Gastroesophageal sphincter (tissue), 3 donors: ENCODE results near the gene PLA2R1.

ENCODE experiments used
- POLR2A ChIP-seq, 2 donors: fragments of 450-650 bp; IDR thresholded peaks; one replicate each; pipeline ENCODE4 v1.6.1; 2017; ENCODE audit warnings: antibody characterized with exemption in 2 of 2, mild to moderate bottlenecking in 2 of 2, moderate library complexity in 1 of 2
- TF ChIP-seq, protein P1 (sequence below), 4 experiments: fragments of 200-600 bp in 2 of 4; fragments of 450-650 bp in 2 of 4; sonication (generic) in 1 of 4; IDR thresholded peaks; one replicate each; pipeline ENCODE4 v1.5.1; 2017 to 2019; ENCODE audit warnings: antibody characterized with exemption in 4 of 4, mild to moderate bottlenecking in 2 of 4, moderate library complexity in 2 of 4

DNA sequence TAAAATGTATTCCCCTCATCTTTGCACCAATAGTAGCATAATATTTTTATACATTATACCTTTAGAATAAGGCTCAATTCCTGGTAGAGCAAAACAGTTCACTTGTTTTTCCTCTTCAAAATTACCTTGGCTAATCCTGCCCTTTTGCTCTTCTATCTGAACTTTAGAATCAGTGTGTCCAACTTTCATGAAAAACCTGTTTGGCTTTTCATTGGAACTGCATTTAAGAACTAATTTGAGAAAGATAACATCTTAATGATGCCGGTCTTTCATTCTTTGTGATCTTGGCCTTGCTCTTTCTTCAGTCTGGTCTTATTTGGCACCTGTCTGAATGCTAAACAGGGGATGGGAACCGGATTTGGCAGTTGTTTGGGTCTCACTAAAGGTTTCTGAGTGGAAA lies 151.5 kb downstream of the PLA2R1 start:
- no peak for TF ChIP-seq POLR2A (IDR thresholded peaks at IDR 0.05)
- TF ChIP-seq, protein P1, sequence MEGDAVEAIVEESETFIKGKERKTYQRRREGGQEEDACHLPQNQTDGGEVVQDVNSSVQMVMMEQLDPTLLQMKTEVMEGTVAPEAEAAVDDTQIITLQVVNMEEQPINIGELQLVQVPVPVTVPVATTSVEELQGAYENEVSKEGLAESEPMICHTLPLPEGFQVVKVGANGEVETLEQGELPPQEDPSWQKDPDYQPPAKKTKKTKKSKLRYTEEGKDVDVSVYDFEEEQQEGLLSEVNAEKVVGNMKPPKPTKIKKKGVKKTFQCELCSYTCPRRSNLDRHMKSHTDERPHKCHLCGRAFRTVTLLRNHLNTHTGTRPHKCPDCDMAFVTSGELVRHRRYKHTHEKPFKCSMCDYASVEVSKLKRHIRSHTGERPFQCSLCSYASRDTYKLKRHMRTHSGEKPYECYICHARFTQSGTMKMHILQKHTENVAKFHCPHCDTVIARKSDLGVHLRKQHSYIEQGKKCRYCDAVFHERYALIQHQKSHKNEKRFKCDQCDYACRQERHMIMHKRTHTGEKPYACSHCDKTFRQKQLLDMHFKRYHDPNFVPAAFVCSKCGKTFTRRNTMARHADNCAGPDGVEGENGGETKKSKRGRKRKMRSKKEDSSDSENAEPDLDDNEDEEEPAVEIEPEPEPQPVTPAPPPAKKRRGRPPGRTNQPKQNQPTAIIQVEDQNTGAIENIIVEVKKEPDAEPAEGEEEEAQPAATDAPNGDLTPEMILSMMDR (IDR thresholded peaks at IDR 0.05), result no peak
